A549 (cell line): ENCODE measurements around the gene MINDY3. TPM values are rescaled to one million over a fixed set of nuclear protein-coding genes. Genes with fewer than 3 reads are reported as not detected.
A peak's percentile ranks its signal among the peaks of the same experiment; 100 is the strongest.

Experiments used
- ATAC-seq, 2 experiments: fragments of 200-7000 bp in 1 of 2; fragments of >200 bp in 1 of 2; cut with Nextera tagmentation in 1 of 2; cut with Tn5 transposase in 1 of 2; 3 replicates each; pipeline versions ENCODE4 v1.8.0 to v1.9.1; 2018 to 2020; ENCODE audit warnings: mild to moderate bottlenecking in 1 of 2, moderate library complexity in 1 of 2
- CTCF ChIA-PET: fragments of 300-600 bp; sonication (Branson Sonifier 250); formaldehyde crosslinking; extraction: SDS; loops from one replicate; lab custom pipeline; 2021; ENCODE audit warnings: antibody characterized with exemption, inconsistent platforms; lab: Yijun Ruan, JAX
- POLR2A ChIA-PET: fragments of 350-600 bp; formaldehyde crosslinking; extraction: SDS; loops from one replicate; lab custom pipeline; 2021; ENCODE audit warnings: antibody characterized with exemption, inconsistent platforms; lab: Yijun Ruan, JAX
- DNase-seq, 2 experiments: peaks; one replicate each; pipeline versions ENCODE4 v3.0.0 to v3.0.0-alpha.2; 2011 to 2016; ENCODE audit warnings: low read depth in 1 of 2, low spot score in 1 of 2
- FAIRE-seq: peaks from 2 replicates; lab custom pipeline; 2011; peaks lifted over from hg19 to GRCh38; lab: Jason Lieb, UNC
- H3K27ac ChIP-seq, 2 experiments: fragments of >200 bp; sonication (Bioruptor Twin); formaldehyde crosslinking; 3 replicates each; pipeline ENCODE4 v1.5.1; 2016 to 2017
- H3K4me1 ChIP-seq: fragments of >200 bp; sonication (Bioruptor Twin); formaldehyde crosslinking; 3 replicates; pipeline ENCODE4 v1.6.1; 2016
- H3K4me2 ChIP-seq: fragments of >200 bp; sonication (Bioruptor Twin); formaldehyde crosslinking; 3 replicates; pipeline ENCODE4 v1.6.1; 2016
- H3K4me3 ChIP-seq: fragments of >200 bp; sonication (Bioruptor Twin); formaldehyde crosslinking; 3 replicates; pipeline ENCODE4 v1.5.1; 2016
- H3K9me3 ChIP-seq: fragments of >200 bp; sonication (Bioruptor Twin); formaldehyde crosslinking; 3 replicates; pipeline ENCODE4 v1.6.1; 2016
- ATOH8 ChIP-seq: fragments of 250-450 bp; sonication (Bioruptor Pico); IDR thresholded peaks from 2 replicates; pipeline ENCODE4 v1.5.0; 2020; ENCODE audit warnings: low read depth, mild to moderate bottlenecking, moderate library complexity
- BHLHE40 ChIP-seq: IDR thresholded peaks from 2 replicates; pipeline ENCODE4 v1.6.1; 2012; ENCODE audit warnings: low read depth, low read length, inconsistent platforms
- CBX2 ChIP-seq: fragments of 200-600 bp; sonication (generic); IDR thresholded peaks from 2 replicates; pipeline ENCODE4 v1.6.1; 2016; ENCODE audit warnings: low read depth, mild to moderate bottlenecking, borderline replicate concordance
- CBX8 ChIP-seq: fragments of 200-600 bp; sonication (generic); IDR thresholded peaks from 2 replicates; pipeline ENCODE4 v1.6.1; 2016
- CHD2 ChIP-seq: fragments of 150-350 bp; IDR thresholded peaks from 2 replicates; pipeline ENCODE4 v1.6.1; 2014; ENCODE audit warnings: low read length; ENCODE audit not compliant: partially characterized antibody
- EHMT2 ChIP-seq: fragments of 200-600 bp; sonication (generic); IDR thresholded peaks from 2 replicates; pipeline ENCODE4 v1.6.1; 2016; ENCODE audit warnings: antibody characterized with exemption, low read depth, mild to moderate bottlenecking, moderate library complexity
- HEYL ChIP-seq: fragments of 250-450 bp; sonication (Bioruptor Pico); IDR thresholded peaks from 2 replicates; pipeline ENCODE4 v1.8.0; 2021; ENCODE audit warnings: mild to moderate bottlenecking, moderate library complexity
- HMGXB4 ChIP-seq: fragments of 250-450 bp; sonication (Bioruptor Pico); IDR thresholded peaks from 2 replicates; pipeline ENCODE4 v1.5.0; 2021; ENCODE audit warnings: mild to moderate bottlenecking, moderate library complexity, borderline replicate concordance
- KDM5A ChIP-seq: fragments of 200-600 bp; sonication (generic); IDR thresholded peaks from 2 replicates; pipeline ENCODE4 v1.6.1; 2016; ENCODE audit warnings: antibody characterized with exemption, mild to moderate bottlenecking
- MYC ChIP-seq: IDR thresholded peaks from 2 replicates; pipeline ENCODE4 v1.6.1; 2012; ENCODE audit warnings: mild to moderate bottlenecking, inconsistent platforms, low read length, improper control_type of control experiment, borderline replicate concordance
- RAD21 ChIP-seq, 2 experiments: fragments of >200 bp in 1 of 2; sonication (Bioruptor Twin) in 1 of 2; formaldehyde crosslinking in 1 of 2; IDR thresholded peaks in 1 of 2; conservative IDR thresholded peaks in 1 of 2; 2 replicates in 1 of 2; 3 replicates in 1 of 2; pipeline ENCODE4 v1.6.1; 2012 to 2018; ENCODE audit warnings: inconsistent platforms in 1 of 2
- RARB ChIP-seq: fragments of 250-450 bp; sonication (Bioruptor Pico); IDR thresholded peaks from 2 replicates; pipeline ENCODE4 v1.8.0; 2021; ENCODE audit warnings: mild to moderate bottlenecking, moderate library complexity
- RFX5 ChIP-seq: fragments of 450-650 bp; IDR thresholded peaks from 2 replicates; pipeline ENCODE4 v1.7.1; 2014; ENCODE audit warnings: antibody characterized with exemption, mild to moderate bottlenecking, moderate library complexity
- SREBF2 ChIP-seq: fragments of 450-650 bp; IDR thresholded peaks from 2 replicates; pipeline ENCODE4 v1.6.1; 2014; ENCODE audit warnings: mild to moderate bottlenecking, moderate library complexity
- TFCP2L1 ChIP-seq: fragments of 250-450 bp; sonication (Bioruptor Pico); IDR thresholded peaks from 2 replicates; pipeline ENCODE4 v1.5.0; 2021; ENCODE audit warnings: mild to moderate bottlenecking
- ZFP36 ChIP-seq: fragments of 450-650 bp; IDR thresholded peaks from 2 replicates; pipeline ENCODE4 v1.6.1; 2014; ENCODE audit warnings: borderline replicate concordance; ENCODE audit not compliant: partially characterized antibody
- ZSCAN20 ChIP-seq: fragments of 250-450 bp; sonication (Bioruptor Pico); IDR thresholded peaks from 2 replicates; pipeline ENCODE4 v1.8.0; 2022; ENCODE audit warnings: mild to moderate bottlenecking, moderate library complexity
- WGBS: methylation state at CpG from one replicate; pipeline ENCODE4 v1.1.6; 2017; ENCODE audit errors: missing lambda C conversion rate; 5-methylcytosine and 5-hydroxymethylcytosine counted together
- polyA plus RNA-seq, 4 experiments: library from polyadenylated mRNA; depleted of rRNA in 3 of 4; stranded (reverse); fragments of >200 nt; fragmentation: RNase III in 1 of 4; extraction: RNeasy Plus Mini Kit Qiagen cat#74134 plus additional on column Dnase treatment in 1 of 4; gene quantifications; 2 replicates in 3 of 4; 3 replicates in 1 of 4; pipeline ENCODE4 v1.2.3, GENCODE V29; 2011 to 2017
- TF ChIP-seq, protein P1 (sequence below): IDR thresholded peaks from 2 replicates; pipeline ENCODE4 v1.6.1; 2012
- TF ChIP-seq, protein P2 (sequence below): IDR thresholded peaks from 2 replicates; pipeline ENCODE4 v1.6.1; 2012; ENCODE audit warnings: low read depth, borderline replicate concordance

MINDY3 gene
- polyA plus RNA-seq, 2 of the 4 experiments (the other 2 are of a cell fraction), result 14.4 to 25.3 TPM

DNA sequence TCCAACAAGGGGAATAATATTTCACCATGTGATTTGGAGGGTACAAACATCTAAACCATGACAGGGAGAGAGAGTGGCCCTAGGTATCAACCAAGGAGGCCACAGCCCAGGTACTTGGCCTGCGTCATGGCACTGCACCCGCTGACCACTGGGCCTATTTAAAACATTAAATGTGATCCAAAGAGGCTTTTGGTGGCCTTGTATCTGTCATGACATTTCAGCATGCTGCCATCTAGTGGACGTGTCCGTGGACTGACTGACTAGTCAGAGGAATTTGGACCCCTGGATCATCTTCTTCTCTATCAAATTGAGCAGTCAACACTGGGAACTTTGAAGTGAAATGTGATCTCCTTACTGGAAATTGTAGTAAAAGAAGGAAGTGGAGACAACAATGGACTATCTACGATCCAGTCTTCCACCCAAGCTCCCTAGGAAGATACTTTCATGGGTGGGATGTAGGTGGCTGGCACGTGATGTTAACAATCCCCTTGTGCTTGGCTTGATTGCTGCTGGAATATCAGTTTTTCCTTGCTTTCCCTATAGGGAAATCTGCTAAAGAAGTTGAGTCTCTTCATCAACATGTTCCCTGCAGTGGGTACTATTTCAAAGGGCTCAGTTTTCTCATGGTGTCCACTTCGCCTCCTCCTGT lies 116.0 kb downstream of the MINDY3 start (continued):
- TF ChIP-seq TFCP2L1 (CRISPR knock-in tag) (no peak), SREBF2 (no peak), HEYL (CRISPR knock-in tag) (no peak), RARB (CRISPR knock-in tag) (no peak), ZFP36 (no peak), RAD21 (conservative IDR thresholded peaks at IDR 0.05 in 1 of 2, IDR thresholded peaks at IDR 0.05 in 1 of 2) (peak in 1 of 2 experiments; percentile 33; a peak in 3 of 5 replicates)

- no peak for FAIRE-seq
- WGBS, result 0% methylated on average over 2 of the region's 2 CpGs
- CTCF ChIA-PET, result interaction anchor here (1.1 to 1.6 kb wide), 2 partner anchors 310 to 337 kb away, joined by 3 to 6 read pairs; no protein-coding TSS in a partner anchor
- no peak for DNase-seq
- TF ChIP-seq CBX2, result no peak
- TF ChIP-seq ZSCAN20 (CRISPR knock-in tag), result no peak
- no peak for TF ChIP-seq ATOH8 (CRISPR knock-in tag)
- TF ChIP-seq, protein P1, sequence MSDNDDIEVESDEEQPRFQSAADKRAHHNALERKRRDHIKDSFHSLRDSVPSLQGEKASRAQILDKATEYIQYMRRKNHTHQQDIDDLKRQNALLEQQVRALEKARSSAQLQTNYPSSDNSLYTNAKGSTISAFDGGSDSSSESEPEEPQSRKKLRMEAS, result no peak
- TF ChIP-seq HEYL (CRISPR knock-in tag), result no peak
- no peak for TF ChIP-seq CBX8
- no peak for TF ChIP-seq BHLHE40
- TF ChIP-seq, protein P2, sequence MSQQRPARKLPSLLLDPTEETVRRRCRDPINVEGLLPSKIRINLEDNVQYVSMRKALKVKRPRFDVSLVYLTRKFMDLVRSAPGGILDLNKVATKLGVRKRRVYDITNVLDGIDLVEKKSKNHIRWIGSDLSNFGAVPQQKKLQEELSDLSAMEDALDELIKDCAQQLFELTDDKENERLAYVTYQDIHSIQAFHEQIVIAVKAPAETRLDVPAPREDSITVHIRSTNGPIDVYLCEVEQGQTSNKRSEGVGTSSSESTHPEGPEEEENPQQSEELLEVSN, result no peak
- TF ChIP-seq, all 56 proteins: peak for 0
- H3K9me3 ChIP-seq, result no peaks in the 10 kb centered on the region
- H3K4me3 ChIP-seq, result no peak overlapping the region
- POLR2A ChIA-PET, result no interaction called here
- no peak overlapping the region for H3K27ac ChIP-seq
- no peaks in the 10 kb centered on the region for H3K4me1 ChIP-seq
- ATAC-seq, result no peak
- H3K4me2 ChIP-seq, result no peak overlapping the region
Measured at GRCh38 chr10:15743443-15743842, 116.9 kb downstream of the MINDY3 start.

DNA sequence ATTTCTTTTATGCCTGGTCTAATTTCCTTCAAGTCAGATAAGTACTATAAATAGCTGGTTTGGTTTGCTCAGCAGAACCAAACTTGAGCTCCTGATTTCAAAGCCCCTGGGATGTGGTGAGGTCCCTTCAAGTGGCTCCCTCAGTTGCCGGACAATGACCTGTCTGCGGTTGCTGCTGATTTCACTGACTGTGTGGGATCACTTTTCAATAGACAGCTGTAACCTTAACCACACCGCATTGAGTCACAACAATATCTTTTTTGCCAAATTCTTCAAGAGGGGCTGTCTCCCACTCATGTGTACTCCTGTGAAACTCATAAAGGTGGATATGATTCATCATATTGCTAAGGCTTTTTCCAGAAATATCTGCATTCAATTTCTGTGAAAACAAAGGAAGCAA lies 117.5 kb downstream of the MINDY3 start:
- Histone ChIP-seq H3K27ac (no peak overlapping the region), H3K9me3 (no peaks in the 10 kb centered on the region), H3K4me3 (no peak overlapping the region), H3K4me1 (no peaks in the 10 kb centered on the region), H3K4me2 (no peak overlapping the region)
- 57% methylated on average over 3 of the region's 3 CpGs for WGBS
- ATAC-seq, result no peak
- no peak for DNase-seq
- CTCF ChIA-PET, result interaction anchor here (1.1 to 1.6 kb wide), 2 partner anchors 309 to 336 kb away, joined by 3 to 6 read pairs; no protein-coding TSS in a partner anchor
- TF ChIP-seq KDM5A, result no peak
- no peak for TF ChIP-seq CHD2
- no peak for TF ChIP-seq RFX5
- TF ChIP-seq MYC, result no peak
- no peak for TF ChIP-seq HMGXB4 (CRISPR knock-in tag)
- TF ChIP-seq, protein P2, result no peak
- TF ChIP-seq EHMT2, result no peak
- FAIRE-seq, result no peak
- POLR2A ChIA-PET, result no interaction called here
